Central memory CD8-positive, alpha-beta T cell (primary cell): Measurements from ENCODE around the gene SRD5A3.

Experiments
- ATAC-seq: fragments of 150-1000 bp; cut with Tn5 transposase; replicated peaks from 2 replicates; pipeline ENCODE4 v1.10.0; 2022; ENCODE audit warnings: mild to moderate bottlenecking, moderate FRiP score, moderate number of reproducible peaks; ENCODE audit not compliant: poor library complexity, severe bottlenecking; ENCODE audit errors: extremely low read depth
- DNase-seq, 2 donors: peaks; one replicate each; pipeline ENCODE4 v3.0.0; 2021; ENCODE audit warnings: low spot score in 2 of 2
- H3K27ac Mint-ChIP-seq: one replicate; pipeline ENCODE4 v1.8.0; 2022; ENCODE audit warnings: low read depth, mild to moderate bottlenecking, moderate library complexity, mixed read lengths
- H3K27me3 Mint-ChIP-seq: one replicate; pipeline ENCODE4 v1.8.0; 2022; ENCODE audit warnings: mixed read lengths
- H3K36me3 Mint-ChIP-seq: one replicate; pipeline ENCODE4 v1.8.0; 2022; ENCODE audit warnings: mild to moderate bottlenecking, moderate library complexity, mixed read lengths; ENCODE audit not compliant: insufficient read depth
- H3K4me1 Mint-ChIP-seq: one replicate; pipeline ENCODE4 v1.8.0; 2022; ENCODE audit warnings: mixed read lengths
- H3K4me3 Mint-ChIP-seq: one replicate; pipeline ENCODE4 v1.8.0; 2022; ENCODE audit warnings: mild to moderate bottlenecking, moderate library complexity, mixed read lengths
- H3K9me3 Mint-ChIP-seq: one replicate; pipeline ENCODE4 v1.8.0; 2022; ENCODE audit warnings: mixed read lengths

SRD5A3 gene

DNA sequence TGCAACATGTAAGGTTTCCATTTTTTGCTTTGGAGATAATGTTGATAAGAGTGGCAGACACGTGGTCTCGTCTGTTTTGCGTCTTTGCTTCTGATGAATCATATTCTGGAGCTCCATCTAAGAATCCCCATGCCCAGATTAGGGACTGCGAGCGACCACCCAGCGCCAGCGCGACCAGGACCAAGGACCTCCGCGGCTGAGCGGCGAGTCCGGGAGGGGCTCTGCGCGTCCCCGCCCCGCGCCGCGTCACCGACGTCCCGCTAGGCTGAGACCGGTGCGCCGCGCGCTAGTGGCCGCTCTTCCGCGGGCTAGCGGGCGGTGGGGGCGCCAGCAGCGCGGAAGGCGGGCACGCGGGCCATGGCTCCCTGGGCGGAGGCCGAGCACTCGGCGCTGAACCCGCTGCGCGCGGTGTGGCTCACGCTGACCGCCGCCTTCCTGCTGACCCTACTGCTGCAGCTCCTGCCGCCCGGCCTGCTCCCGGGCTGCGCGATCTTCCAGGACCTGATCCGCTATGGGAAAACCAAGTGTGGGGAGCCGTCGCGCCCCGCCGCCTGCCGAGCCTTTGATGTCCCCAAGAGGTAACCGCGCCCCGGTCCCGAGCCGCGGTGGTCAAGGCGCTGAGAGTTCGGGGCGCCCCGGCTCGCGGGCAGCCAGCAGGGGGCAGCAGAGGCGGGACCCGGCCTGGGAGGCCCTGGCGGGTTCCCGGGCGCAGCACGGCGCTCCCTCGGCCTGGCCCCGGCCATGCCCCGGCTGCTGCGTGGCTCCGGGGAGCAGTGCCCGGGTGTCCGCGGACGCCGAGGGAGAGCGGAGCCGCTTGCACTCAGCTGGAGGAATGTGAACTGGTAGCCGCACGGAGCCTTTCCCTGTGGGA lies at the start of gene SRD5A3:
Gene SRD5A3, plus strand, starts transcription at position 263 of the 871 bp plus-strand sequence. Its CDS starts 95 bp downstream, at position 358.
- H3K27me3 Mint-ChIP-seq: no peaks in the 10 kb centered on the region
- peak; percentile 63 to 73 for DNase-seq
- peak within 1 kb of the TSS; percentile 61 for H3K27ac Mint-ChIP-seq
- H3K36me3 Mint-ChIP-seq: peaks cover 10% of the 10 kb centered on the region
- H3K4me3 Mint-ChIP-seq: peak within 1 kb of the TSS; percentile 80
- ATAC-seq: peak; percentile 86
- peaks cover 8% of the 10 kb centered on the region for H3K4me1 Mint-ChIP-seq
- H3K9me3 Mint-ChIP-seq: no peaks in the 10 kb centered on the region

DNA sequence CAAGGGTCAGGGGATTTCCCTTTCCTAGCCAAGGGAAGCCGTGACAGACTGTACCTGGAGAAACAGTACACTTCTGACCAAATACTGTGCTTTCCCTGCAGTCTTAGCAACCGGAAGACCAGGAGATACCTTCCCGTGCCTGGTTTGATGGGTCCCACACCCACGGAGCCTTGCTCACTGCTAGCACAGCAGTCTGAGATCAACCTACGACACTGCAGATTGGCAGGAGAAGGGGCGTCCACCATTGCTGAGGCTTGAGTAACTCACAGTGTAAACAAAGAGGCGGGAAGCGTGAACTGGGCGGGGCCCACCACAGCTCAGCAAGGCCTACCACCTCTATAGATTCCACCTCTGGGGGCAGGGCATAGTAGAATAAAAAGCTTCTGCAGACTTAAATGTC lies 48.7 kb upstream of the SRD5A3 start:
- Mint-ChIP-seq H3K27me3 (peaks cover 62% of the 10 kb centered on the region), H3K27ac (no peak overlapping the region), H3K9me3 (peaks cover 5% of the 10 kb centered on the region), H3K4me3 (no peak overlapping the region), H3K36me3 (no peaks in the 10 kb centered on the region), H3K4me1 (no peaks in the 10 kb centered on the region)
- DNase-seq (no peak), ATAC-seq (no peak)

DNA sequence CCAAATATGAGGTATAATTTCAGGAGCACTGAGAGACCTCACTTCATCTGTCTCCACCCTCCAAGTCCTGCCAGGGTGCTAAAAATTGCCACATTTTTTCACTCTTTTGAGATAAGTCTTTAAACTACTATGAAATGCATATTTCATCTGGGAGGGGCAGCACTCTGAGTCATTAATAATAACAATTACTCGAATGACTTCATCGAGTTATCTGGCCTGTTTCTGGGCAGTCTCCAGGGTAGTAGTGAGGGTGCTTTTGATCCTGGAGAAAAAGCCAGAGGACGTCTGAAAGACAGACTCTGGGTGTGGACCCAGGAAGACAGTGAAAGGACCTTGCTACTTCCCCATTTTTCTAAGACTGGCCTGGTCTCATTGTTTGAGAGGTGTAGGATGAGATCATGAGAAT lies 42.3 kb upstream of the SRD5A3 start:
- Mint-ChIP-seq H3K36me3 (no peaks in the 10 kb centered on the region), H3K27me3 (peaks cover 21% of the 10 kb centered on the region), H3K27ac (no peak overlapping the region), H3K9me3 (no peaks in the 10 kb centered on the region), H3K4me3 (no peak overlapping the region), H3K4me1 (no peaks in the 10 kb centered on the region)
- no peak for DNase-seq
- no peak for ATAC-seq

DNA sequence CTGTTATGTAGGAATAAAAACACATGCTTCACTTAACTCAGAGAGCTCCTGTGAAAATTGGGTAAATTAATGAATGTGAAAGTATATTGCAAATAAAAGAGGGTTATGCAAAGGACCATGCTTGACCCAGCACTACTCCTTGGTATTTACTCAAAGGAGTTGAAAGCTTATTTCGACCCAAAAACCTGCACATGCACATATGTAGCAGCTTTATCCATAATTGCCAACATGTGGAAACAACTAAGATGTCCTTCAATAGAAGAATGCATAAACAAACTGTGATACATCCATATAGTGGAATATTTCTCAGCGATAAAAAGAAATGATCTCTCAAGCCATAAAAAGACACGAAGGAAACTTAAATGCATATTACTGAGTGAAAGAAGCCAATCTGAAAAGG lies 41.7 kb upstream of the SRD5A3 start:
- Mint-ChIP-seq H3K27ac (no peak overlapping the region), H3K9me3 (no peaks in the 10 kb centered on the region), H3K36me3 (no peaks in the 10 kb centered on the region)

DNA sequence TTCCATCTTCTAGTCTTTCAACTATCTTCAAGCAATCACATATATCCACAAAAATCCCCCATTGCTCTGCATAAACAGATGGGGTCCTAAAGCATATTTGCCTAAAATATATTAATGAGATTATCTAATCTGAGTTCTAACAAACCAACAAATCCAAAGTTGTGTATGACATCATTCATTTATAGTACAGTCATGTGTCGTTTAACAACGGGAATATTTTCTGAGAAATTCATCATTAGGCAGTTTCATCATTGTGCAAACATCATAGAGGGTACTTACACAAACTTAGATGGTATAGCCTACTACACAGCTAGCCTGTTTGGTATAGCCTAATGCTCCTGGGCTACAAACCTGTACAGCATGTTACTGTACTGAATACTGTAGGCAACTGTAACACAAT lies 38.0 kb upstream of the SRD5A3 start:
- no peaks in the 10 kb centered on the region for H3K27me3 Mint-ChIP-seq
- H3K9me3 Mint-ChIP-seq: no peaks in the 10 kb centered on the region
- no peaks in the 10 kb centered on the region for H3K4me1 Mint-ChIP-seq
- ATAC-seq: no peak
- no peak overlapping the region for H3K27ac Mint-ChIP-seq
- H3K4me3 Mint-ChIP-seq: no peak overlapping the region
- no peak for DNase-seq
- H3K36me3 Mint-ChIP-seq: peaks cover 2% of the 10 kb centered on the region

More for the DNA sequence above, 41.7 kb upstream of the SRD5A3 start:
- no peak for DNase-seq
- peaks cover 15% of the 10 kb centered on the region for H3K27me3 Mint-ChIP-seq
- H3K4me1 Mint-ChIP-seq: no peaks in the 10 kb centered on the region
- ATAC-seq: no peak
- H3K4me3 Mint-ChIP-seq: no peak overlapping the region

DNA sequence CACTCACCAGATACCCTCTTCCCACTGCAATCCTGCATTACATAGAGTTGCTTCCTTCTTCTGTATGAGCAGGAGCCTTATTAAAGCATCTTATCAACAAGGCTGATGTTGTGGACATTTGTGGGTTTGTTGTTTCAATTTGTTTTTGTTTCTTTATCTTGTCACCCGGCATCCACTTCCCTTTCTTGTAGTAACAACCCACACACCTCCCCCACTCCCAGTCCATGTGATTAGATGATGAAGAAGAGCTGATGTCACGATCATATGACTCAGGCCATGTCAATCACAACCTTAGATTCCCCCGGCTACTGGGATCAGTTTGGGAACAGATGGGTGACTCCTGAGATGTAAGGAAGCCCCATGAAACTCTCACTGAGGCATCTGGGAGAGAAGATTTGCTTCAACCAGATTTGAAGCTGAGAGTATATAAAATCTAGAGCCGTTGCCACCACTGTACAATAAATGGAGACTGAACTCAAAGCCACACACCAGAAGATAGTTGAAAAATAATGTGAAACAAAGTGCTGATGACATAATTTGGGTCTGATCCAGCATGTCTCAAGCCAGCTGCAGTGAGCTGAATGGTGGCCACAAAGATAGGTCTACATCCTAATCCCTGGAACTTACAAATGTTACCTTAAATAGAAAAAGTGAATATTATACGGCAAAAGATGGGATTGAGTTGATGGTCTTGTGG lies 34.1 kb upstream of the SRD5A3 start:
- no peak overlapping the region for H3K27ac Mint-ChIP-seq
- no peak overlapping the region for H3K4me3 Mint-ChIP-seq
- H3K36me3 Mint-ChIP-seq: peaks cover 2% of the 10 kb centered on the region
- DNase-seq: no peak
- H3K9me3 Mint-ChIP-seq: no peaks in the 10 kb centered on the region
- no peak for ATAC-seq
- no peaks in the 10 kb centered on the region for H3K4me1 Mint-ChIP-seq
- H3K27me3 Mint-ChIP-seq: no peaks in the 10 kb centered on the region

DNA sequence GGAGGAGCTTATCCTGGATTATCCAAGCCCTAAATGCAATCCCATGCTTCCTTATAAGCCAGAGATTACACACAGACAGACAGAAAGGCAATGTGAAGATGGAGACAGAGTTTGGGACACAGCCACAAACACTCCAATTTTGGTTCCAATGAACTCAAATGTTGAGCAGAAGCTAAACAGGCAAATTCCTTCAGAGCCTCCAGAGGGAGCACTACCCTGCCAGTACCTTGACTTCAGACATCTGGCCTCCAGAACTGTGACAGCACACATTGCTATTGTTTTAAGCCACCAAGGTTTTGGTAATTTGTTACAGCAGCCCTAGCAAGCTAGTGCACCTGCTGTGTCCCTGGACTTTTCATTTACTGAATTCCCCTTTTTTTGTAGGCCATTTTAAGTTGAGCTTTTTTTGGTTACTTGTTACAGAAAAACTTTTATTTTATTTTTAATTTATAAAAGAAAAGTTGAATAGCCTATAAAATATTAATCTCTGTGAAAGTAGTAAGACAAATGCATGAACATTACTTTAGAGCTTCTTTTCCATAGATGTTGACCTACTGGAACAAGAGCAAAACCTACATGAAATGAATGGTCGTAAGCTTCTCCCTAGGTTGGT lies 33.4 kb upstream of the SRD5A3 start:
- Mint-ChIP-seq H3K36me3 (peaks cover 2% of the 10 kb centered on the region), H3K27ac (no peak overlapping the region), H3K27me3 (no peaks in the 10 kb centered on the region), H3K9me3 (no peaks in the 10 kb centered on the region), H3K4me1 (no peaks in the 10 kb centered on the region), H3K4me3 (no peak overlapping the region)
- DNase-seq (no peak), ATAC-seq (peak; percentile 46)

DNA sequence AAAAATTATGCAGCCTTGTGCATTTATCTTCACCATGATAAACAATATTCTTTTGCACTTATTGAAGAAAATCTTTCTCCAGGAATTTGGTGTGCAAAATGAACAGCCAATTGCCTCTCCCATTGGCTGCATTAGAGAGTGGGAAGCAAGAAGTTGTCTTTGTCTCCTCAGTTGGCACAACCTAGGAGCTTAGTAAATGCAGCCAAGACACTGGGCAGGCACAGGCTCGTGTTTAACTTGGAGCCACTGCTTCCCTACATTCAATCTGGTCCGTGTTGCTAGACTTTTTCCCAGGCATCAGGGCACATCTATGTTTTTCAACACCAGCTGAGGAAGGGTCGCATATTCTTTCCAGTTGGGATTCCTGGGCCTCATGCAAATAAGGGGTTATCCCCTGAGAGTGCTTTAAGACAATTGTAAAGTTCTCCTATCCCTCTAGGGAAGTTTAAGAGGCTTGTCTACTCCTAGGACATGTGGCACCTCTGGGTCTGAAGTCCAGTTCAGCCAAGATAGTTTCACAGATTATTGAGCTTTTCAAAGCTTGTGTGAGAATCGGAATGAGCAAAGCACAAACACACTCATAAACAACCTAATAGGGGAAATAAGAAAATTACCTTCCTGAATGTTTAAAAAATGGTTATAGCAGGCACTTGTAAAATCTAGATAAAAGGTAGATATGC lies 31.8 kb upstream of the SRD5A3 start:
- Mint-ChIP-seq H3K9me3 (no peaks in the 10 kb centered on the region), H3K4me1 (peaks cover 8% of the 10 kb centered on the region), H3K36me3 (peaks cover 2% of the 10 kb centered on the region), H3K4me3 (no peak overlapping the region), H3K27ac (no peak overlapping the region), H3K27me3 (no peaks in the 10 kb centered on the region)
- no peak for DNase-seq
- no peak for ATAC-seq

DNA sequence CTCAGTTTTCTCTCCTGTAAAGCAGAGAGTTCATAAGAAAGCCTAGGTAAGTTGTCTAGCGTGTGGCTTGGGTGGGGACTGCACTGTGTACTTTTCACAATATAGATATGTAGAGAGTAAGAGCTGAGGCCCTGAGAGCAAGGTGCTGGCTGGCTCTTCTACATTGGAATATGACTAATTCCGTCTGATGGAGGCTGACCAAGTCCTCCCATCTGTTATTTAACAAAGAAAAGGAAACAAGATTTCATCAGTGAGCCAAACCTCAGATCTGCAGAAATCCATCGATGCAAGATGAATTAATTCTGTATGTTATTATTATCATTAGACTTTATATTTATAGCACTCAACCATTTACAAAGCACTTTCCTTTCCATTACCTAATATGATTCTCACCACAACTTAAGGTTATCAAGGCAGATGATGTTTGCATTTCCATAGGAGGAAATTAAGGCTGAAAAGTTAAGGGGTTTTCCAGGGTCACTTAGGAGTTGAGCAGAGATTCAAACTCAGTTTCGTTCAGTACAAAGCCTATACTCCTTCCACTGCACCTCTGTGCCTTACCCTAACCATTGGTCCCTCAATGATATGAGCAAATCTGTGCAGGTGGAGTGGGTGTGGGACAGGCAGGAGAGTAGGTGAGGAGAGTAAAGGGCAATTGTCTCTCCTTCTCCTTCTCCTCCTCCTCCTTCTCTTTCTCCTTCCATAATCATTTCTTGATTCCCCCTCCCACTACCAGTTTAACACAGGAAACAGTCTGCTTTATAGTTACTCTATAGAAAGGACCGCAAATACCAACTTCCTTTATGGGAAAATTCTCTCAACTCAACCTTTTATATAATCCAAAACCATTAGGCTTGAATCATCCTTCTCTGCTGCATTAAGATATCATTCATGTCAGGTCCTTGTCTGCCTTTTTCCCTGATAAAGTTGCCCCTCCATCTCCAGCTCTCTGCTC lies 27.6 kb upstream of the SRD5A3 start:
- Mint-ChIP-seq H3K27ac (no peak overlapping the region), H3K27me3 (peaks cover under 1% of the 10 kb centered on the region), H3K9me3 (no peaks in the 10 kb centered on the region), H3K4me1 (peaks cover 8% of the 10 kb centered on the region), H3K4me3 (no peak overlapping the region), H3K36me3 (no peaks in the 10 kb centered on the region)
- DNase-seq (no peak), ATAC-seq (no peak)

DNA sequence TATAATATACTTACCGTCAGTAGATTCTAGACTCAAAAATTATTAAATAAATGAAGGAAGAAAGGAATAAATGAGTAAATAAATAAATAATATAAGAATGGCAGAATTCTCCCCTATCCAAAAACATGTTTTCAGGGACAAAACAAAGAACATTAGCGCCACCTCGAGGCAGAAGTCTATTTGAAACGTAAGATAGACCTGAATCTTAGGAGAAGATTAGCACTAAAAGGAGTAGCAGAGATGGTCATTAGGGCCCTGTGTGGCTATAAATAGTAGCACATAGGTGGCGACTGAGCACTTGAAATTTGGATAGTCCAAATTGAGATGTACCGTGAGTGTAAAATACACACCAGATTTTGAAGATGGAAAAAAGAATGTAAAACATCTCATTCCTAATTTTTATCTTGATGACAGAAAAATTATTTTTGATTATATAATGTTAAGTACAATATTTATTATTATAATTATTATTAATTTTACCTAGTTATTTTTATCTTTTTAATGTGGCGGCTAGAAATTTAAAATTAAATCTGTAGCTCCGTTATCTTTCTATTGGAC lies 24.3 kb upstream of the SRD5A3 start:
- H3K27me3 Mint-ChIP-seq: peaks cover 22% of the 10 kb centered on the region
- H3K9me3 Mint-ChIP-seq: no peaks in the 10 kb centered on the region
- no peak overlapping the region for H3K27ac Mint-ChIP-seq
- DNase-seq (no peak), ATAC-seq (no peak)
- peaks cover 8% of the 10 kb centered on the region for H3K4me1 Mint-ChIP-seq
- H3K4me3 Mint-ChIP-seq: no peak overlapping the region
- H3K36me3 Mint-ChIP-seq: no peaks in the 10 kb centered on the region

DNA sequence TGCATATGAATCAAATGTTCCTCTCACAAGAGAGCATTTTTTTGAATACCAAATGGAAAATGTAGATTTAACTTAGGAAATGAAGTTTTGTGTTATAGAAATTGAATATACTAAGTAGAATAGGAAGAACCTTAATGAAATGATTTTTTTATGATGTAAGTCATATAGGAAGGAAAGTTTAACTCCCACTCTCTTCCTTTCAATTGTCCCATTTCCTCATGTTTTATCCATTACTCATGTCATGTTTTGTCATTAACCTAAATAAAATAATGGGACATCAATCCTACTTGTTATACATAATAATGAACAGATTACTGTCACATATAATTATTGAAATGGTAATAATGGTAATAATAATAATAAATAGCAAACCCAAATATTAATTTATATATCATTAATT lies 22.7 kb upstream of the SRD5A3 start:
- H3K9me3 Mint-ChIP-seq: no peaks in the 10 kb centered on the region
- H3K27ac Mint-ChIP-seq: no peak overlapping the region
- H3K4me3 Mint-ChIP-seq: no peak overlapping the region
- ATAC-seq (no peak), DNase-seq (no peak)
- H3K4me1 Mint-ChIP-seq: peaks cover 8% of the 10 kb centered on the region
- H3K36me3 Mint-ChIP-seq: no peaks in the 10 kb centered on the region
- peaks cover 22% of the 10 kb centered on the region for H3K27me3 Mint-ChIP-seq
